Measurements from ENCODE around the gene RALGPS1.

The RALGPS1 gene

GRCh38 chr9:127011772-127012171 is 97.2 kb downstream of the RALGPS1 start:
- no peak for TF ChIP-seq CTCF (IDR thresholded peaks at IDR 0.05)

DNA sequence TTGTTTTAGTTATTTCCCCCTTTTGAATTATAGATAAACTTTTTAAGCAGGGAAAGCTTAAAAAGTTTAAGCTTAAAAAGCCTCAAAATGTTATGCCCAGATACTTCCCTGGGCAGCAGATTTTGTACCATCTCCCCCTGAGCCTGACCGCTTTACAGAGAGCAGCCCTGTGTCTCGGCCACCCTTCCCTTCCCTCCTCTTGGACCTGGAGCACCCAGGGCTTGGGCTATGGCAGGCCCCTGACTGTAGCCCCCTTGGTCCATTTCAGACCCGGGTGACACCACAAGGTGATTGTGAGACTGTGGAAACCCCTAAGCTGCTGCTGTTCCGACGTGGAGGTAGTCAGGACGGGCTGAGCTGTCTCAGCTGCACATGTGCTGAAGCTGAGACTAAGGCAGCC is 97.7 kb downstream of the RALGPS1 start:
- no peak for TF ChIP-seq CTCF (IDR thresholded peaks at IDR 0.05)

DNA sequence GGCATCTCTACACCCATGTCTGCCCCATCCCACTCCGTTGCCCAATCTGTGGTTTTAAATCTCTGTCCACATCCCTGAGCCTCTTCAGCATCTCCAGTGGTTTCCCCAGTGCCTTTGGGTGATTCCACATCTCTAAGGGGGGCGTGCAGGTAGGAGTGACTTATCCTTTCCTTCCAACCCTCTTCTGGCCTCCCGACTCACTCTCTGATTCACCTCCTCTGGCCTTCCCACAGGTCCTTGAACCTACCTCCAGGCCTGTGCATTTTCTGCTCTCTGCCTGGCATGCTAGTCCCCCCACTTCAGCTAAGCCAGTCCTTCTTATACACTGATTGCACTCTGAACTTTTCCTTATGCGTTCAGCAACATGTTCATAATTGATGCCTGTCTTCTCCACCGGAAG is 99.0 kb downstream of the RALGPS1 start:
- no peak for TF ChIP-seq CTCF (IDR thresholded peaks at IDR 0.05)

- no peak for TF ChIP-seq CTCF (IDR thresholded peaks at IDR 0.05)
Observed at GRCh38 chr9:127014216-127014909, 99.8 kb downstream of the RALGPS1 start.

DNA sequence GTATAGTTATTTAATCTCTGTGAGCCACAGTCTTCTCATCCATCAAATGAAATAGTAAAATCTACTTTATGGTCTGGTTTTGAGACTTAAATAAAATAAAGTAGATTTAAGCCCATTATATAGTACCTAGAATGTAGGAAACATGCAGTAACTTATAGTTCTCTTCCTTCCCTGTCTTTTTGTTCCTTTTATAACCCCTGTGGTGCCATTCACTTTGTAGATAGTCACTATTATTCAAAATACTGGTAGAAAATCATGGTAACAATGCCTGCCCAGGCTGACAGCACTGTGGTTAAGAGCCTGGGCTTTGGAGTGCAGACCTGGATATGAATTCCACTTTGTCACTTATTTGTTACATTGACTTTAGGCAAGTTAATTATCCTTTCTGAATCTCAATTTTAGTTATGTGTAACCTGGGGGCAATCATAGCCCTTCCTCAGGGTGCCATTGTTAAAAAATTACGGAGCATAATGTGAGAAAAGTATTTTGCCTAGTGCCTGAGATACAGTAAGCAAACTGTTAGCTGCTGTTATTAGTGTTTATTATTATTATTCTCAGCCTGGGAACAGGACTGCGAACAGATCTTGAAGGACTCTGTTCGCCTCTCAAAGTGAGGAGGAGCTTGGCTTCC is 100.4 kb downstream of the RALGPS1 start:
- TF ChIP-seq CTCF (IDR thresholded peaks at IDR 0.05), result no peak

- TF ChIP-seq CTCF (IDR thresholded peaks at IDR 0.05), result no peak
Observed at GRCh38 chr9:127015921-127016512, 101.4 kb downstream of the RALGPS1 start.

- no peak for TF ChIP-seq CTCF (IDR thresholded peaks at IDR 0.05)
Observed at GRCh38 chr9:127018935-127019334, 104.4 kb downstream of the RALGPS1 start.
